Peyer's patch (tissue), 4 donors: ENCODE measurements around the gene TMEM106C. TPM values are rescaled to one million over a fixed set of nuclear protein-coding genes. Genes with fewer than 3 reads are reported as not detected.

Experiments used
- DNase-seq, 3 donors: peaks; one replicate each; pipeline ENCODE4 v3.0.0-alpha.2; 2017 to 2019
- H3K27ac ChIP-seq, 4 donors: fragments of 200-600 bp; sonication (generic); one replicate each; pipeline ENCODE4 v1.5.1; 2016 to 2019
- H3K27me3 ChIP-seq, 2 donors: fragments of 200-600 bp; sonication (generic); one replicate each; pipeline ENCODE4 v1.5.1; 2019
- H3K36me3 ChIP-seq, 3 donors: fragments of 200-600 bp; sonication (generic); one replicate each; pipeline ENCODE4 v1.5.1; 2016 to 2019
- H3K4me1 ChIP-seq, 4 donors: fragments of 200-600 bp; sonication (generic); one replicate each; pipeline ENCODE4 v1.5.1; 2016 to 2019
- H3K4me3 ChIP-seq, 4 donors: fragments of 200-600 bp; sonication (generic); 1 replicate in 3 of 4; 2 replicates in 1 of 4; pipeline ENCODE4 v1.5.1; 2016 to 2019; ENCODE audit warnings: mild to moderate bottlenecking in 1 of 4
- H3K9me3 ChIP-seq, 4 donors: fragments of 200-600 bp; sonication (generic); one replicate each; pipeline ENCODE4 v1.5.1; 2016 to 2019; ENCODE audit warnings: mild to moderate bottlenecking in 1 of 4
- CTCF ChIP-seq, 6 experiments: fragments of 450-650 bp in 4 of 6; fragments of 200-600 bp in 2 of 6; sonication (generic) in 1 of 6; IDR thresholded peaks; one replicate each; pipeline ENCODE4 v1.5.1; 2017 to 2019; ENCODE audit warnings: antibody characterized with exemption in 6 of 6, mild to moderate bottlenecking in 3 of 6, moderate library complexity in 1 of 6
- POLR2A ChIP-seq, 2 donors: fragments of 450-650 bp; IDR thresholded peaks; one replicate each; pipeline ENCODE4 v1.5.1; 2017; ENCODE audit warnings: antibody characterized with exemption in 2 of 2, mild to moderate bottlenecking in 2 of 2, moderate library complexity in 2 of 2
- total RNA-seq, 4 donors: library from RNA; depleted of rRNA; stranded (reverse); fragments of >200 nt; gene quantifications; one replicate each; pipeline ENCODE4 v1.1.0, GENCODE V29; 2016

The TMEM106C gene
- total RNA-seq, 4 donors from 2014 or later = 80.9 to 326 (median 241) TPM

GRCh38 chr12:47944685-47945340 is 18.6 kb upstream of the TMEM106C start:
- H3K9me3 ChIP-seq = no peaks in the 10 kb centered on the region
- H3K36me3 ChIP-seq = no peaks in the 10 kb centered on the region
- no peaks in the 10 kb centered on the region for H3K27me3 ChIP-seq
- no peak overlapping the region for H3K4me3 ChIP-seq
- TF ChIP-seq CTCF (IDR thresholded peaks at IDR 0.05) (no peak), POLR2A (IDR thresholded peaks at IDR 0.05) (no peak)
- H3K27ac ChIP-seq = peak overlapping the region in 3 of 4 donors; percentile 79 to 87 (median 85)
- DNase-seq = no peak
- peaks cover 0 to 53% (median 11%) of the 10 kb centered on the region in 4 donors for H3K4me1 ChIP-seq

- Histone ChIP-seq H3K36me3 (no peaks in the 10 kb centered on the region), H3K9me3 (no peaks in the 10 kb centered on the region), H3K4me1 (peaks cover 0 to 54% (median 11%) of the 10 kb centered on the region in 4 donors), H3K4me3 (no peak overlapping the region), H3K27ac (peak overlapping the region in 3 of 4 donors; percentile 69 to 87 (median 85)), H3K27me3 (no peaks in the 10 kb centered on the region)
- DNase-seq = peak in 1 of 3 donors; percentile 61
- TF ChIP-seq CTCF (IDR thresholded peaks at IDR 0.05) (no peak), POLR2A (IDR thresholded peaks at IDR 0.05) (no peak)
Observed at GRCh38 chr12:47945341-47945728, 18.1 kb upstream of the TMEM106C start.

GRCh38 chr12:47946413-47947323 is 16.7 kb upstream of the TMEM106C start:
- Histone ChIP-seq H3K27ac (peak overlapping the region in 3 of 4 donors; percentile 69 to 87 (median 84)), H3K9me3 (no peaks in the 10 kb centered on the region), H3K4me3 (peak overlapping the region in 1 of 4 donors; percentile 5), H3K27me3 (no peaks in the 10 kb centered on the region), H3K4me1 (peaks cover 0 to 54% (median 11%) of the 10 kb centered on the region in 4 donors), H3K36me3 (no peaks in the 10 kb centered on the region)
- DNase-seq = peak in 2 of 3 donors; percentile 63
- peak in 1 of 2 donors; percentile 10 for TF ChIP-seq POLR2A (IDR thresholded peaks at IDR 0.05)
- no peak for TF ChIP-seq CTCF (IDR thresholded peaks at IDR 0.05)

- Histone ChIP-seq H3K9me3 (no peaks in the 10 kb centered on the region), H3K27ac (peak overlapping the region in 2 of 4 donors; percentile 84 to 87), H3K36me3 (no peaks in the 10 kb centered on the region), H3K4me3 (no peak overlapping the region), H3K27me3 (no peaks in the 10 kb centered on the region), H3K4me1 (peaks cover 0 to 54% (median 11%) of the 10 kb centered on the region in 4 donors)
- DNase-seq = no peak
- TF ChIP-seq POLR2A (IDR thresholded peaks at IDR 0.05) = no peak
- no peak for TF ChIP-seq CTCF (IDR thresholded peaks at IDR 0.05)
Observed at GRCh38 chr12:47947341-47947740, 16.1 kb upstream of the TMEM106C start.

- Histone ChIP-seq H3K9me3 (no peaks in the 10 kb centered on the region), H3K4me1 (peaks cover 0 to 63% (median 15%) of the 10 kb centered on the region in 4 donors), H3K27ac (peak overlapping the region in 3 of 4 donors; percentile 20 to 81 (median 62)), H3K4me3 (no peak overlapping the region), H3K27me3 (no peaks in the 10 kb centered on the region), H3K36me3 (no peaks in the 10 kb centered on the region)
- TF ChIP-seq POLR2A (IDR thresholded peaks at IDR 0.05) (peak in 1 of 2 donors; percentile 19), CTCF (IDR thresholded peaks at IDR 0.05) (peak; percentile 42 to 94 (median 84))
- peak; percentile 32 to 90 (median 89) for DNase-seq
Observed at GRCh38 chr12:47949441-47950341, 13.7 kb upstream of the TMEM106C start.
